NOMO-1 treated with DMSO at 0.1 percent for 48 hours (cell line): ENCODE results near the gene PLD1.

Experiments used
- DNase-seq: peaks from one replicate; lab custom pipeline; 2025; ENCODE audit not compliant: unreplicated experiment; lab: John Stamatoyannopoulos, UW

PLD1 gene

GRCh38 chr3:171839270-171839669, 29.0 kb upstream of the PLD1 start:
- DNase-seq: no peak

DNA sequence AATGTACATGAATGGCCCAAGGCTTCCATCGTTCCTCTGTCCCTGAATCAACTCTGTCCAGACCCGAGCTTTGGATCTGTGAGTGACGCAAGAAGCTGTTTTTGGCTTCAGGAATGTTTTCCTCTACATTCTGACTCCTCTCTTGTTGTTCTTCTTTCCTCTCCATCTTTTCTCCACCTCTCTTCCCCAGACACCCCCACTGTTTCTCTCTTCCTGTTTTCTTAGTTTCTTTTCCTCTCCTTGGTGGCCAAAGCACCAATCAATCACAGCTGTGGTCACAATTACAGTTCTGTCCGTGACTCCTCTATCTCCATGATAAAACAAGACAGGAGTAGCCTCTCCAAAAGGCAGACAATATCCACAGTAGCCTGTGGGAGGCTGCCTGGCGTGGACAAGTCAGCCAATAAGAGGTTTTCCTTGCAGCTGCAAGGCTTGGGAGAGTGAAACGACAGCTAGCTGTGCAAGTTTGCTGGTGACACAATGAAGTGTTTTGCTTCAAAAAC, 28.0 kb upstream of the PLD1 start:
- DNase-seq: peak; percentile 96

DNA sequence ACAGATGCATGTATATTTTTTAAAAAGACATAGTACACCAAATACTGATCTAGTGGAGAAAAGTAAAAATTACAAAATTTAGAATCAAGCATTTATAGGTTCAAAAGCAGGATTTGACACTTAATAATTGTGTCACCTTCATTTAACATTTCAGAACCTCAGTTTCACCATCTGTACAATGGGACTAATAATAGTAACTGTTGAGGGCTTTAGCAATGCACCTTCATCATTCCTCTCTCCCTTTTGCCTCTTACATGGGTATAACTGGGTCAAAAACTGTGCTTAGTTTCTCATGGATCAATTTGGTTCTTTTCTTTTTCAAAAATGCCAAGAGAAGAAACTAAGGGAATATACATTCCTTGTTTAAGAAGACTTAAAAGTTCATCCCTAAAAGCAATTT, 27.4 kb upstream of the PLD1 start:
- DNase-seq: no peak

GRCh38 chr3:171836855-171837254, 26.6 kb upstream of the PLD1 start:
- no peak for DNase-seq

GRCh38 chr3:171835613-171836012, 25.3 kb upstream of the PLD1 start:
- no peak for DNase-seq

DNA sequence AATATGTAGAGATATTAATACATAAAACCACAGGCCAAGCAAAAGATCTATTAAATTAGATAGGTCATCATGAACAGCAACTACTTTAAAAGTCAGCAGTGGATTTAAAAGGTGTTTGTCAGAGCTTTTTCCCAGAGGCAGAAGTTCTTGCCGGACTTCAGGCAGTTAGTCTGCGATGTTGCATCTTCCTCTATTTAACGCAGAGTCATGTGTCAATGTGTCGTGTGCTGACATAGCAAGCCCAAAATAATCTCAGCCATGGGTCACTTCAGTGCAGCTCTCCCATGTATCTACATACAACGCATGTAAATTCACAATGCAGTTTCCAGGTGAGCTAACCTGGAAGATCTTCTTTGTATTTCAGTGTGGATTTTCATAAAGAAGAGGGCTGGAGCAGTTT, 24.8 kb upstream of the PLD1 start:
- DNase-seq: peak; percentile 86

DNA sequence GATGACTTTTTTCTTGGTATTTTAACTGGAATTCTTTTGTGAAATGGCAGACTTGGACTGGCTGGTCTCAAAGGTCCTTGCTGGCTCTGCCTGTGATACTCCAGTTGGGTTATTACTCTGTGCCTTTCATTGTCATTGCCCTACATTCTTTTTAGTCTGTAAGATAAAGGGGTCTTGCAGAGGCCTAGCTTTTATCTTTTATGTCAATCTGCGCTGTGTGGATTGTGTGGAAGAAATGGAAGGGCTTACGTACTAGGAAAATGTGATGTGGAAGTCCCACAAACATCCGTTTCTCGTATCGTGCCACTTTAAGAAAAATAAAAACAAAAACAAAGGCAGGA, 24.1 kb upstream of the PLD1 start:
- no peak for DNase-seq

GRCh38 chr3:171833789-171834460, 23.6 kb upstream of the PLD1 start:
- peak; percentile 87 for DNase-seq

DNA sequence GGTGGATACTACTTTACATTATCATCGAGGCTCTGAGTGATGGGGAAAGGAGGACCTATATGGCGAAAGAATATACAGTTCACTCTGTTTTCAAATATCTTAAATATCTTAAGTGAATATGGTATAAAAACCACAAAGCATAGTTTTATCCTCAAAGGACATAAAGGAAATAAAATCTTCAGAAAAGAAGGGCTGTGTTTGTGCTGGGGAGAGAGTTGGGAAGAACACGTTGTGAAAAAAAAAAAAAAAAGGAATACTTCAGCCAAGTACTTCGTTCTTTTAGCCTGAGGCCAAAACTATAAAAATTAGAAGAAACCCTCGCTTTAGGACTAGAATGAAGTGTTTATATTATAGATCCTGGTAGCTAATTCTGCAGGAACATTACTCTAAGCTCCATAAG, 22.7 kb upstream of the PLD1 start:
- DNase-seq: no peak

GRCh38 chr3:171831936-171832335, 21.7 kb upstream of the PLD1 start:
- DNase-seq: no peak

DNA sequence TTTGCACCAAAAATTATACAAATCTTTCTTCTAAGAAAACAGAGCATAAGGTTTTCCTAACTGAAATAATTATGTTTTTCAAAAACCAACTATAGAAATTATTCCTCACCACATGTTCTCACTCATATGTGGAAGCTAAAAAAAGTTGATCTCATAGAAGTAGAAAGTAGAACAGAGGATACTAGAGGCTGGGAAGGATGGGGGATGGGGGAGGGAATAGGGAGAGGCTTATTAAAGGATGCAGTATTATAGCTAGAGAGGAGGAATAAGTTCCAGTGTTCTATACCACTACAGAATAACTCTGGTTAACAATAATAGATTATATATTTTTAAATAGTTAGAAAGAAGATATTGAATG, 20.2 kb upstream of the PLD1 start:
- no peak for DNase-seq

DNA sequence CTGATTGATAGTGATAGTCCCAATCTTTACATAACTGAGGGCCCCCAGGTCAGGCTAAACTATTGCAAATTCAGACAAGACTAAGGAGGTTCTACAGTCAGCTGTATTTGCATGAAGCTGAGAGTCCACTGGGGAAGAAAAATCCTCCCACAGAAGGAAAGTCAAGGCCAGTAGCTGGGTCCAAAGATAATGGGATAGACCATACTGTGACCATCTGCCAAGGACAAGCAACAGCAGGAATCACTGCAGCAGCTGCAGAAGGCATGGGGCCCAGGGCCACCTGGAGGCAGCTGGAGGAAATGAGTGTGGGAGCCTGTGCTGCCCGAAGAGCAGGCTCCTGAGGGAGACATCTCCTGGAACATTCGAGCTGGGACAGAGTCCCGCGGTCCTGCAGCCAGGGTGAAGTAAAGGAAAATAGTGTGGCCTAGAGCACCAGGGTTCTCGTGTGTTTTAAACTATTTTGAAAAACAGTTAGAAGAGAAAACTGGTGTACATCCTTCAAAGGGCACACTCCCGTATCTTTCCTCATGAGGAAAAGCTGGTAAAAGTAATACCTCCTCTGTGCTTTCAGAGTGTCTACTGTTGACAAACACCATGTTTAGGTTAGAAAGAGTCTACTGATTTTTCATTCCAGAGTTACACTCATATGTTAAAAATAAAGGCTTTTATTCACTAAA, 19.7 kb upstream of the PLD1 start:
- peak; percentile 44 for DNase-seq

DNA sequence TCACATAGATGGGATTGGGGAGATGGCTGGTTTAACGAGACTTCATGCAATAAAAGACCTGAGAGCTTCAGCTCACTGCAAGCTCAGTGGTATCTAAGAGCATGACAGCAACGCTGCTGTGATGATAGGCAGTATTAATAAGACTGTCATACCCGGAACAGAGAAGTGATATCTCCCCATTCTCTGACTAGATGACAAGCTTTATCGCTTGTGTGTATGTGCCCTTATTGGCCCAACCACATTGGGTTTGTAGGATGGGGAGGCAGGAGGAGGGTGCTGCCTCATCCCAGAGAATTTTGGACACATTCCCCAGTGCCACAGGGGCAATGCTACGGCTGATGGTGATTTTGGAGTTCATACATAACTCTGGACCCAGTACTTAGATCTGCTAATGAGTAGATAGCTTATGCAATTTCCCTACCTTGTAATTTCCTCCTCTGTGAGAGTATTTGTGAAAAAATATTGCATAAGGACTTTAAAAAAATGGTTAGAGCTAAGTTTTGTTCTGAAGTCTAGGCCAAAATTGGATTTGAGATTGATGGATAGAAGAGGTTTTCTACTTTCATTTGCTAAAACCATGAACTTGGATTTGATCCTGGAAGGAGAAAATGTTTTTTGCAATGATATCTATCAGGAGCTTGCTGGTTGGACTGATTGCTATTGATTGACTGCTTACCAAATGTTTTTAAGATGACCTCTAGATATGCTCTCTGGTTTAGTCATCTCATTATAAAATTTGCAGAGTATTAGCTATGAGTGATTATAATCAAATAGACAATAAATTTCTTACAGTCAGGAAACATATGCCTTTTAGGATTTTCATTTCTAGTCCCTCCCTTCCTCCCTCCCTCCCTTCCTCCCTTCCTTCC, 18.9 kb upstream of the PLD1 start:
- peak; percentile 94 for DNase-seq

DNA sequence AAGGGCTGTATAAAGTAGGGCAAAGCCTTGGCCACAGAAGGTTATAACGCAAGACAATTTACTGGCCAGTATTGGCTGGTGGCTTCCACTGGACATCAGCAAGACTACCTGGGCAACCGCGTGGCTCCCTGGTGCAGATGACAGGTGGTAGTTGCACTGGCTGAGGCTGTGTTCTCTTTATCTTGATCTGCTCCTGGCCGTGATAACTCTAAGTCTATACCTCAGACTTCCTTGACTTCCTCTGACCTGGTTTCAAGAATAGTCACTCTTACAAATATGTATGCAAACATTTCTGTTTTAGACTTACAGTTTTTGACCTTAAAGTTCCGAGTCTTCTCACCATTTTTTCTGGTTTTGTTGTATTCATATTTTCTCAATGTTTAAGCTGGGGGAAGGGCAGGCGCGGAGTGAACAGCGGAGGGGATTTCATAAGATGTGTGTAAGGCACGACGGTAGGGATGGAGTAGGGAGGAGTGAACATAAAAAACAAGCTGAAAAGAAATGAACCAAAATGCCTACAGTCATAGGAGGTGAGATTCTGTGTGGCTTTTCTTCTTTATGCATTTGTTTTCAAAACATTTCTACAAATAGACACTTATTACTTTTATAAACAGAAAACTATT, 17.7 kb upstream of the PLD1 start:
- peak; percentile 41 for DNase-seq

DNA sequence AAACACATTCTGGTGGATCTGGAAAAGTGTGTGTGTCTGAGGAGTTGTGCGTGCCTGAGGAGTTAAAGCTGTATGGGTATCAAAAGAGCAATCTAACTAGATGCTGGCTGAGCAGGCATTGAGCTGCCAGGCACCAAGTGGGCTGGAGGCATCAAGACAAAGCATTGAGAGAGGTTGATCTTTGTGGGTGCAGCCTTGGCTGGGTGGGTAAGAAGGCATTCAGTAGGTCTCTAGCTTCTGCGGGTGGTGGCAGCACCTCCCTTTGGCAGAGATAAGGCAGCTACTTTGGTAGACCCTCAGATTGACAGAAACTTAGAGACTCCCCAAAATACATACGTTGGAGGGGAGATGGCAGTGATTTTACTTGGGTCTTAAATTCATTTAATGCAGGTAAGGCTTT, 17.1 kb upstream of the PLD1 start:
- DNase-seq: no peak

GRCh38 chr3:171825222-171825828, 15.0 kb upstream of the PLD1 start:
- DNase-seq: peak; percentile 16

DNA sequence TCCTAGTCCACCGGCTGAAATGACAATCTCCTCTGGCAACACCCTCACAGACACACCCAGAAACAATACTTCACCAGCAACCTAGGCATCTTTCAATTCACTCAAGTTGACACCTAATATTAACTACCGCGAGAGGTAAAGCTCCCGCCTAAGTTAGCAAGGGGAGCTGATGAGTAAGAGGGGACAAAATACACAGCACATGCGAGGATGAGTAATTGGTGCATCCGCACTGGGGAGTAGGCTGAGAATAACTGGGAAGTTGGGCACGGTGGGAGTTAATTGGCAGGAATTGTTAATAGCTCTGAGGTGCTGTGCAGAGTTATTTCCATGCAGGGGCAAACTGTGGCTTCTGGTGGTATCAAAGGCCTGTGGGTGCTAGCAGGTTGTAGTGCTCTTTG, 14.5 kb upstream of the PLD1 start:
- no peak for DNase-seq

DNA sequence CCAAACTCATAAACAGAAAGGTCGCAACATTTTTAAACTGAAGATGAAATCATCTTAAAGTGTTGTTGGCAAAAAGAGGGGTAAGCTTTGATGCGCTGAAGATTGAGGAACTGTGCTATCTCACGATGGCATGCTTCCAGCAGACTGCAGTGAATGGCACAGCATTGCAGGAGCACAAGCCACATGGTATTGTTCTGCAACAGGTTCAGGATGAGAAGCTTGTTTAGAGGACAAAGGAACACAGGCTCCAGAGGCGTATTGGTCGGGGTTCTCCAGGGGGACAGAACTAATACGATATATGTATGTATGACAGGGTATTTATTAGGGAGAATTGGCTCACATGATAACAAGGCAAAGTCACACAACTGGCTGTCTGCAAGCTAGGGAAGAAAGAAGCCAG, 13.8 kb upstream of the PLD1 start:
- peak; percentile 56 for DNase-seq

- DNase-seq: no peak
Observed at GRCh38 chr3:171822431-171823106, 12.3 kb upstream of the PLD1 start.

DNA sequence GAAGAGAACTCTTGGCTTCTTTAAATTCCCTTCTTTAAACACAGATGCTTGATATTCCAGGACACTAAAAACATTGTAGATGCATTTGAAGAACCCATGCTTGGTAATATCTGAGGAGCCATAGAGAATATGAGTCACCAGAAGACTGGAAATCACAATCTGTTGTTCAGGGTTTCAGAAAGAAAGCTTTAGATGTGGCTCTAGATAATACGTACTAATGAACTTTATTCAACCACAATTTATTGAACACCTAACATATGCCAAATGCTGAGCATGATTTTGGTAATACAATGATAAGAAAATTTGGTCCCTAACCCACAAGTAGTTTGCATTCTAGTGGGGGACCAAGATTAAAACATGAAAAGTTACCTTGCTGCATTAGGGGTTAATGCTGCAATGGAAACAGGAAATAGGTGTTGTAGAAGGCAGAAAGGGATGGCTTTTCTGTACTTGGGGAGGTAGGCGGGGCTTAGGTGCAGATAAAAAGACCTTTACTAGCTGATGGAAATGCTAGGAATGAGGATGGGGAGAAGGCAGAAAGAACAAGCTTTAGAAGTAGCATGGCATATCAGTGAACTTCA, 11.6 kb upstream of the PLD1 start:
- no peak for DNase-seq
